Measurements from ENCODE around the gene ZNF738. TPM values are rescaled to one million over a fixed set of nuclear protein-coding genes. Genes with fewer than 3 reads are reported as not detected.

Gene ZNF738
- total RNA-seq, 8 experiments from 2014 or later, result 2.6 to 78.6 (median 38.9) TPM

Other genes starting within 250 kb of the ZNF738 start
- 10 to 100 TPM in 7 of 8 experiments, 1 to 10 TPM in 1; 7.9 to 21.3 (median 13.7) TPM for gene ZNF431, start 217.0 kb upstream of the ZNF738 start, total RNA-seq
- 10 to 100 TPM in 7 of 8 experiments, 1 to 10 TPM in 1; 6.1 to 24.6 (median 21.4) TPM for gene ZNF708, start 29.6 kb upstream of the ZNF738 start, total RNA-seq
- gene ZNF493, start 38.1 kb downstream of the ZNF738 start, total RNA-seq, result 10 to 100 TPM in 7 of 8 experiments, 1 to 10 TPM in 1; 5.6 to 48.1 (median 21.7) TPM
- gene ZNF429, start 146.6 kb downstream of the ZNF738 start, total RNA-seq, result 10 to 100 TPM in 4 of 8 experiments, 1 to 10 TPM in 4; 2.6 to 18.6 (median 10.4) TPM